ENCODE measurements around the gene MAIP1. TPM values are rescaled to one million over a fixed set of nuclear protein-coding genes. Genes with fewer than 3 reads are reported as not detected.

Gene MAIP1
- total RNA-seq, result 33.6 and 36.2 TPM in 2 replicates

GRCh38 chr2:199955339-199956061 lies at the start of gene MAIP1, which contains the start of gene TYW5:
Gene MAIP1 (plus strand): TSS chr2:199955582. CDS start chr2:199955799, 217 bp downstream.
Gene TYW5 (minus strand): TSS chr2:199955491. CDS start chr2:199955470, 21 bp downstream.

GRCh38 chr2:199911052-199911876 lies 44.1 kb upstream of the MAIP1 start, which contains the start of gene C2orf69:
Gene C2orf69 (plus strand): TSS chr2:199911293. CDS start chr2:199911439, 146 bp downstream.

Other genes starting within 250 kb of the MAIP1 start
- 3.3 and 4.5 TPM in 2 replicates for gene FTCDNL1, start 104.4 kb upstream of the MAIP1 start, total RNA-seq
- 15.9 and 16.4 TPM in 2 replicates for gene C2orf69, start 44.3 kb upstream of the MAIP1 start, total RNA-seq
- gene TYW5, start 91 bp upstream of the MAIP1 start, total RNA-seq, result 8.4 and 9.9 TPM in 2 replicates